ENCODE measurements around the gene COQ8A.

GRCh38 chr1:226956942-226957713, 17.0 kb downstream of the COQ8A start:
- TF ChIP-seq CTCF (conservative IDR thresholded peaks at IDR 0.05; ENCODE audit: low read length) (no peak), EZH2phosphoT487 (IDR thresholded peaks at IDR 0.05; ENCODE audit: borderline replicate concordance) (no peak)
